Measurements from ENCODE around the gene PSMB7.

PSMB7 gene

GRCh38 chr9:124440786-124441185, 25.5 kb upstream of the PSMB7 start:
- no peaks in the 10 kb centered on the region for H3K27me3 ChIP-seq (ENCODE audit: insufficient read depth, low read length, poor library complexity)
- H3K4me2 ChIP-seq (ENCODE audit: insufficient read depth, low read length), result no peak overlapping the region
- no peaks in the 10 kb centered on the region for H3K79me2 ChIP-seq (ENCODE audit: insufficient read depth, low read length)
- H3K36me3 ChIP-seq (ENCODE audit: insufficient read depth, low read length), result no peaks in the 10 kb centered on the region
- no peak overlapping the region for H3K4me3 ChIP-seq (ENCODE audit: low read depth in 1 of 2, low read length in 2 of 2)
- H2AFZ ChIP-seq (ENCODE audit: low read depth, low read length), result no peak overlapping the region
- DNase-seq (no peak), ATAC-seq (ENCODE audit: insufficient read depth, low read depth) (no peak)
- H3K9ac ChIP-seq (ENCODE audit: low read depth, low read length), result no peak overlapping the region
- H3K4me1 ChIP-seq (ENCODE audit: insufficient read depth, low read length), result no peaks in the 10 kb centered on the region
- no peaks in the 10 kb centered on the region for H3K9me3 ChIP-seq (ENCODE audit: insufficient read depth, low read length, severe bottlenecking)
- H3K27ac ChIP-seq (ENCODE audit: low read length), result no peak overlapping the region
- no peaks in the 10 kb centered on the region for H4K20me1 ChIP-seq (ENCODE audit: insufficient read depth, low read length)
- TF ChIP-seq, protein P1, sequence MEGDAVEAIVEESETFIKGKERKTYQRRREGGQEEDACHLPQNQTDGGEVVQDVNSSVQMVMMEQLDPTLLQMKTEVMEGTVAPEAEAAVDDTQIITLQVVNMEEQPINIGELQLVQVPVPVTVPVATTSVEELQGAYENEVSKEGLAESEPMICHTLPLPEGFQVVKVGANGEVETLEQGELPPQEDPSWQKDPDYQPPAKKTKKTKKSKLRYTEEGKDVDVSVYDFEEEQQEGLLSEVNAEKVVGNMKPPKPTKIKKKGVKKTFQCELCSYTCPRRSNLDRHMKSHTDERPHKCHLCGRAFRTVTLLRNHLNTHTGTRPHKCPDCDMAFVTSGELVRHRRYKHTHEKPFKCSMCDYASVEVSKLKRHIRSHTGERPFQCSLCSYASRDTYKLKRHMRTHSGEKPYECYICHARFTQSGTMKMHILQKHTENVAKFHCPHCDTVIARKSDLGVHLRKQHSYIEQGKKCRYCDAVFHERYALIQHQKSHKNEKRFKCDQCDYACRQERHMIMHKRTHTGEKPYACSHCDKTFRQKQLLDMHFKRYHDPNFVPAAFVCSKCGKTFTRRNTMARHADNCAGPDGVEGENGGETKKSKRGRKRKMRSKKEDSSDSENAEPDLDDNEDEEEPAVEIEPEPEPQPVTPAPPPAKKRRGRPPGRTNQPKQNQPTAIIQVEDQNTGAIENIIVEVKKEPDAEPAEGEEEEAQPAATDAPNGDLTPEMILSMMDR (IDR thresholded peaks at IDR 0.05; ENCODE audit: borderline replicate concordance, extremely low read depth, low read length, poor library complexity, severe bottlenecking), result no peak
- no peak for TF ChIP-seq EZH2 (IDR thresholded peaks at IDR 0.05; ENCODE audit: borderline replicate concordance, low read depth, low read length, severe bottlenecking)

DNA sequence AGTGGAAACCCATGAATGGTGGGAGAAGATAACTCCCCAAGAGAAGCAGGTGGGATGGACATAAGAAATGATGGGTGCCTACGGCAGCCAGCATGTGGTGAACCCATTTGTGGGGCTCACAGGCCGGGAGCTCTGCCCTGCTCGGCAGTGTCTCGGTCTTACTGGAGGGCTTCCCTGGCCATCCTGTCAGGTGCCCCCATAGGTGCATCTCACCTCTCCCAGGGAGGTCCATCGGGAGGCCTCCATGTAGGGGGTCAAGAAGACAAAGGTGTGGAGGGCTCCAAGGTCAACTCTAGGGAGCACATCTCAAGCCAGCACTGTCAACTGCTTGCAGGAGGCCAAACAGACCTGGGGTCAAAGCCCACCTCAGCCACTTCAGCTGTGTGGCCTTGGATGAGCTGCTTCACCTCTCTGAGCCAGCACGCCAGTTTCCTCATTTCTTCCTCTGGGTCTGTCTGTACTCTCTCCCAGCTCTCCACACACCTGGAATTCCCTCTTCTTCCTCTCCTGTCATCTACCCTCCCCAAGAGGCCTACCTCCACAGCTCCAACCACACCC, 24.5 kb upstream of the PSMB7 start:
- Histone ChIP-seq H3K4me1 (ENCODE audit: insufficient read depth, low read length) (no peaks in the 10 kb centered on the region), H3K4me3 (ENCODE audit: low read depth in 1 of 2, low read length in 2 of 2) (no peak overlapping the region), H3K4me2 (ENCODE audit: insufficient read depth, low read length) (no peak overlapping the region), H3K9me3 (ENCODE audit: insufficient read depth, low read length, severe bottlenecking) (no peaks in the 10 kb centered on the region), H3K79me2 (ENCODE audit: insufficient read depth, low read length) (no peaks in the 10 kb centered on the region), H2AFZ (ENCODE audit: low read depth, low read length) (no peak overlapping the region), H3K36me3 (ENCODE audit: insufficient read depth, low read length) (no peaks in the 10 kb centered on the region), H3K27ac (ENCODE audit: low read length) (no peak overlapping the region), H3K27me3 (ENCODE audit: insufficient read depth, low read length, poor library complexity) (no peaks in the 10 kb centered on the region), H3K9ac (ENCODE audit: low read depth, low read length) (no peak overlapping the region), H4K20me1 (ENCODE audit: insufficient read depth, low read length) (no peaks in the 10 kb centered on the region)
- TF ChIP-seq, protein P1 (IDR thresholded peaks at IDR 0.05; ENCODE audit: borderline replicate concordance, extremely low read depth, low read length, poor library complexity, severe bottlenecking), result no peak
- no peak for TF ChIP-seq EZH2 (IDR thresholded peaks at IDR 0.05; ENCODE audit: borderline replicate concordance, low read depth, low read length, severe bottlenecking)
- DNase-seq, result no peak
- no peak for ATAC-seq (ENCODE audit: insufficient read depth, low read depth)

DNA sequence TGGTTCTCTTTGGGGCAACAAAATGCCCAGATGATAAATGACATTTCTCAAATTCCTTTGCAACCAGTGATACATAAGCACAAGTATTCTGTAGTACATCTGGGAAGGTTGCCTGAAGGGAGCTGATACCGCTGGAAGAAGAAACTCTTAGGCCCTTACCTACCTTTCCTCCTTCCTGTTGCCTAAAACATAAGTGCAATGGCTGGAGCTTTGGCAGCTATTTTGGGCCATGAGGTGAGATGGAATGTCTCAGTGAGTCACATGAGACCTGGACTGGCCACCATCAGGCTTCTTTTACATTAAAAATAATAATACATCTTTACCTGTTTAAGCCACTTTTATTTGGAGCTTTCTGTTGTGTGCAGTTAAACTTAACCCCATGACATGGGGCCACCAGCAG, 23.8 kb upstream of the PSMB7 start:
- DNase-seq (no peak), ATAC-seq (ENCODE audit: insufficient read depth, low read depth) (no peak)

More for the DNA sequence above, 23.8 kb upstream of the PSMB7 start:
- H4K20me1 ChIP-seq (ENCODE audit: insufficient read depth, low read length), result no peaks in the 10 kb centered on the region
- H3K36me3 ChIP-seq (ENCODE audit: insufficient read depth, low read length), result no peaks in the 10 kb centered on the region
- no peaks in the 10 kb centered on the region for H3K79me2 ChIP-seq (ENCODE audit: insufficient read depth, low read length)
- H3K4me3 ChIP-seq (ENCODE audit: low read depth in 1 of 2, low read length in 2 of 2), result no peak overlapping the region
- no peak for TF ChIP-seq EZH2 (IDR thresholded peaks at IDR 0.05; ENCODE audit: borderline replicate concordance, low read depth, low read length, severe bottlenecking)
- TF ChIP-seq, protein P1 (IDR thresholded peaks at IDR 0.05; ENCODE audit: borderline replicate concordance, extremely low read depth, low read length, poor library complexity, severe bottlenecking), result no peak
- no peak overlapping the region for H3K27ac ChIP-seq (ENCODE audit: low read length)
- H3K9ac ChIP-seq (ENCODE audit: low read depth, low read length), result no peak overlapping the region
- H3K4me1 ChIP-seq (ENCODE audit: insufficient read depth, low read length), result no peaks in the 10 kb centered on the region
- H3K9me3 ChIP-seq (ENCODE audit: insufficient read depth, low read length, severe bottlenecking), result no peaks in the 10 kb centered on the region
- no peak overlapping the region for H2AFZ ChIP-seq (ENCODE audit: low read depth, low read length)
- no peaks in the 10 kb centered on the region for H3K27me3 ChIP-seq (ENCODE audit: insufficient read depth, low read length, poor library complexity)
- H3K4me2 ChIP-seq (ENCODE audit: insufficient read depth, low read length), result no peak overlapping the region
